ENCODE measurements around the gene GJA1. TPM values are rescaled to one million over a fixed set of nuclear protein-coding genes. Genes with fewer than 3 reads are reported as not detected.

GJA1 gene
- polyA plus RNA-seq, 1 donor (not counting 4 experiments of a cell fraction or from before 2014, with no cell fraction given), result 164 TPM

DNA sequence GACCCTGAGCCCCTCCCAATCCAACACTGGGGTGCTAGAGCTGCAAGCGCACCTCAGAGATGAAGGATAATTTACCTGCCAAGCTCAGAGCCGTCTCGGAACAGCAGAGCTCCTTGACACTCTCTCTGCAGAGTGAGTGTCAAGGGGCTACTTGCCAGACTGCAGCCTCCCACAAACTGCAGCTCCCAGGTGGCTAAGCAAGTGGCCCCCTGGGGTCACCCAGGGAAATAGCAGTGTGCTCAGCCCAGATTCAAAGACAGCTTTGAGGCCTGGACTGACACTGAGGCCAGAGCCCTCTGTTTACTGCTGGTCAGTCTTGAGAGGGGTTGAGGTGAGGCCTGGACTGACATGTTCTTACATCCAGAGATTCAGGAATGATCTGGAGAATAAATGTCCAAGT is 46.0 kb upstream of the GJA1 start:
- Histone ChIP-seq H3K36me3 (ENCODE audit: control insufficient read depth in 2 of 2, extremely low read depth in 1 of 2, insufficient read depth in 2 of 2, low read length in 2 of 2) (no peaks in the 10 kb centered on the region), H3K4me3 (ENCODE audit: control insufficient read depth in 2 of 3, extremely low read depth in 1 of 3, insufficient read depth in 2 of 3, low read depth in 1 of 3, low read length in 3 of 3) (no peak overlapping the region), H3K27ac (ENCODE audit: control insufficient read depth, insufficient read depth, low read length) (no peak overlapping the region), H3K9me1 (ENCODE audit: control insufficient read depth, extremely low read depth, insufficient read depth, low read length) (no peaks in the 10 kb centered on the region), H3K9ac (ENCODE audit: control insufficient read depth, extremely low read depth, insufficient read depth, low read length) (no peak overlapping the region), H3K9me3 (ENCODE audit: control insufficient read depth, low read depth, low read length) (no peaks in the 10 kb centered on the region), H3K27me3 (ENCODE audit: control insufficient read depth, extremely low read depth, insufficient read depth, low read length) (no peaks in the 10 kb centered on the region), H4K20me1 (ENCODE audit: control insufficient read depth, extremely low read depth, insufficient read depth, low read length) (no peaks in the 10 kb centered on the region), H3K4me1 (ENCODE audit: control insufficient read depth, extremely low read depth, insufficient read depth, low read length) (no peaks in the 10 kb centered on the region), H2AFZ (ENCODE audit: control insufficient read depth, low read length) (no peak overlapping the region), H3K79me2 (ENCODE audit: control insufficient read depth, insufficient read depth, low read length) (no peaks in the 10 kb centered on the region), H3K4me2 (ENCODE audit: control insufficient read depth, extremely low read depth, insufficient read depth, low read depth, low read length) (no peak overlapping the region)
- TF ChIP-seq EZH2 (IDR thresholded peaks at IDR 0.05; ENCODE audit: low read length), result no peak
- TF ChIP-seq, protein P1, sequence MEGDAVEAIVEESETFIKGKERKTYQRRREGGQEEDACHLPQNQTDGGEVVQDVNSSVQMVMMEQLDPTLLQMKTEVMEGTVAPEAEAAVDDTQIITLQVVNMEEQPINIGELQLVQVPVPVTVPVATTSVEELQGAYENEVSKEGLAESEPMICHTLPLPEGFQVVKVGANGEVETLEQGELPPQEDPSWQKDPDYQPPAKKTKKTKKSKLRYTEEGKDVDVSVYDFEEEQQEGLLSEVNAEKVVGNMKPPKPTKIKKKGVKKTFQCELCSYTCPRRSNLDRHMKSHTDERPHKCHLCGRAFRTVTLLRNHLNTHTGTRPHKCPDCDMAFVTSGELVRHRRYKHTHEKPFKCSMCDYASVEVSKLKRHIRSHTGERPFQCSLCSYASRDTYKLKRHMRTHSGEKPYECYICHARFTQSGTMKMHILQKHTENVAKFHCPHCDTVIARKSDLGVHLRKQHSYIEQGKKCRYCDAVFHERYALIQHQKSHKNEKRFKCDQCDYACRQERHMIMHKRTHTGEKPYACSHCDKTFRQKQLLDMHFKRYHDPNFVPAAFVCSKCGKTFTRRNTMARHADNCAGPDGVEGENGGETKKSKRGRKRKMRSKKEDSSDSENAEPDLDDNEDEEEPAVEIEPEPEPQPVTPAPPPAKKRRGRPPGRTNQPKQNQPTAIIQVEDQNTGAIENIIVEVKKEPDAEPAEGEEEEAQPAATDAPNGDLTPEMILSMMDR (optimal IDR thresholded peaks at IDR 0.05 in 1 of 3, IDR thresholded peaks at IDR 0.05 in 1 of 3, conservative IDR thresholded peaks at IDR 0.05 in 1 of 3; ENCODE audit: extremely low read depth in 1 of 3, insufficient read depth in 2 of 3, low read length in 3 of 3), result no peak
- dilution Hi-C loops (cut with MboI; ENCODE audit: extremely low pct_ligation_motif_present, low sequenced_read_pairs), result no loop called here
- DNase-seq (ENCODE audit: low read depth, low spot score) (no peak), FAIRE-seq (no peak)

DNA sequence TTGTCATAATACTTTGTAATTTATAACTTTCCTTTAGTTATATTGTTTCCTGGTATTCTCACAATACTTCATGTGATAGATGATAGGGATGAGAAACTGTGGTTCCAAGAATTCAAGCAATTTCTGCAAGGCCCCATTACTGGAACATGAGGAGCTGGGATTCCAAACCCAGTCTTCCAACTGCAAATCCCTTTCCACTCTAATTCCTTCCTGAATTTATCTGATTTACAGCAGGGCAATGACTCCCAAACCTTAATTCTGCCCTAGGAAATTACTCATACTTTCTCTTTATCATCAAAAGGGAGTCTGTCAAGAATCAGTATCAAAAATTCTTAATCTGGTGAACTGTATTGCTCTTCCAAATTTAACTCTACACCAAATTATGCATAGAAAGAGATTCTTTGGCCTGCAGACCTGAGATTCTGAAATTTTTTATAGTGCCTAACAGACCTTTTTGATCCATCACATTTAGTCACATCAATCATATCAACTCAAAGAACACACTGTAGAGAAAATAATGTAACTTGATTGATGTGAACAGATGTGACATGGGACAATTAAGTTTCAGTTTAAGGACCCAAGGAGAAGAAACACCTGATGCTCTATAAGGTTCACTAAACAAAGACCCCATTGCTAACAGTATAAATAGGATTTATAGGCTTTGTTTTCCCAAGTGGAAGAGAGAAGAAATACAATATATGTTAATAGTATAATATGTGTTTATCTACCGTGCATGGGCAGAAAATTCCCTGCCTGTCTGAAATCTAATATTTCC is 41.5 kb upstream of the GJA1 start:
- dilution Hi-C loops (cut with MboI; ENCODE audit: extremely low pct_ligation_motif_present, low sequenced_read_pairs), result no loop called here
- Histone ChIP-seq H3K27me3 (ENCODE audit: control insufficient read depth, extremely low read depth, insufficient read depth, low read length) (no peaks in the 10 kb centered on the region), H3K4me3 (ENCODE audit: control insufficient read depth in 2 of 3, extremely low read depth in 1 of 3, insufficient read depth in 2 of 3, low read depth in 1 of 3, low read length in 3 of 3) (no peak overlapping the region), H4K20me1 (ENCODE audit: control insufficient read depth, extremely low read depth, insufficient read depth, low read length) (no peaks in the 10 kb centered on the region), H3K4me2 (ENCODE audit: control insufficient read depth, extremely low read depth, insufficient read depth, low read depth, low read length) (no peak overlapping the region), H3K36me3 (ENCODE audit: control insufficient read depth in 2 of 2, extremely low read depth in 1 of 2, insufficient read depth in 2 of 2, low read length in 2 of 2) (no peaks in the 10 kb centered on the region), H3K4me1 (ENCODE audit: control insufficient read depth, extremely low read depth, insufficient read depth, low read length) (no peaks in the 10 kb centered on the region), H3K79me2 (ENCODE audit: control insufficient read depth, insufficient read depth, low read length) (no peaks in the 10 kb centered on the region), H2AFZ (ENCODE audit: control insufficient read depth, low read length) (no peak overlapping the region), H3K9me3 (ENCODE audit: control insufficient read depth, low read depth, low read length) (no peaks in the 10 kb centered on the region), H3K9ac (ENCODE audit: control insufficient read depth, extremely low read depth, insufficient read depth, low read length) (no peak overlapping the region), H3K9me1 (ENCODE audit: control insufficient read depth, extremely low read depth, insufficient read depth, low read length) (no peaks in the 10 kb centered on the region), H3K27ac (ENCODE audit: control insufficient read depth, insufficient read depth, low read length) (no peak overlapping the region)
- DNase-seq (ENCODE audit: low read depth, low spot score) (no peak), FAIRE-seq (no peak)
- no peak for TF ChIP-seq EZH2 (IDR thresholded peaks at IDR 0.05; ENCODE audit: low read length)
- TF ChIP-seq, protein P1 (optimal IDR thresholded peaks at IDR 0.05 in 1 of 3, IDR thresholded peaks at IDR 0.05 in 1 of 3, conservative IDR thresholded peaks at IDR 0.05 in 1 of 3; ENCODE audit: extremely low read depth in 1 of 3, insufficient read depth in 2 of 3, low read length in 3 of 3), result no peak

Measured in keratinocyte (primary cell).